Fibroblast of lung (primary cell): Measurements from ENCODE around the gene GSG1L. TPM values are rescaled to one million over a fixed set of nuclear protein-coding genes. Genes with fewer than 3 reads are reported as not detected.

Source experiments
- DNase-seq, 2 donors: peaks; one replicate each; pipeline versions ENCODE4 v3.0.0 to v3.0.0-alpha.2; 2010; ENCODE audit warnings: low read depth in 2 of 2
- H2AFZ ChIP-seq: 2 replicates; pipeline ENCODE4 v1.5.1; 2012; ENCODE audit warnings: low read length, control low read depth, inconsistent platforms
- H3K27ac ChIP-seq: 2 replicates; pipeline ENCODE4 v1.5.1; 2011; ENCODE audit warnings: low read length, control low read depth; ENCODE audit not compliant: insufficient read depth
- H3K27me3 ChIP-seq: 2 replicates; pipeline ENCODE4 v1.5.1; 2011; ENCODE audit warnings: mild to moderate bottlenecking, low read length; ENCODE audit not compliant: control insufficient read depth, insufficient read depth
- H3K36me3 ChIP-seq: 2 replicates; pipeline ENCODE4 v1.5.1; 2011; ENCODE audit warnings: low read length; ENCODE audit not compliant: control insufficient read depth, insufficient read depth
- H3K4me1 ChIP-seq: 2 replicates; pipeline ENCODE4 v1.5.1; 2011; ENCODE audit warnings: low read length; ENCODE audit not compliant: control insufficient read depth, insufficient read depth; ENCODE audit errors: extremely low read depth
- H3K4me2 ChIP-seq: 2 replicates; pipeline ENCODE4 v1.5.1; 2011; ENCODE audit warnings: low read length, control low read depth; ENCODE audit not compliant: insufficient read depth; ENCODE audit errors: extremely low read depth
- H3K4me3 ChIP-seq, 4 experiments: fragments of 200-600 bp in 1 of 4; sonication (generic) in 1 of 4; replicated peaks in 1 of 4; 2 replicates each; pipeline ENCODE4 v1.5.1; 2011 to 2016; ENCODE audit warnings: low read length in 4 of 4, low read depth in 3 of 4, mild to moderate bottlenecking in 3 of 4, control low read depth in 2 of 4, inconsistent platforms in 1 of 4, mixed read lengths in 1 of 4; ENCODE audit not compliant: insufficient read depth in 1 of 4; ENCODE audit errors: control extremely low read depth in 1 of 4
- H3K79me2 ChIP-seq: 2 replicates; pipeline ENCODE4 v1.5.1; 2012; ENCODE audit warnings: mild to moderate bottlenecking, low read length, inconsistent platforms; ENCODE audit not compliant: control insufficient read depth, insufficient read depth
- H3K9ac ChIP-seq: 2 replicates; pipeline ENCODE4 v1.5.1; 2011; ENCODE audit warnings: mild to moderate bottlenecking, low read length, control low read depth; ENCODE audit not compliant: insufficient read depth
- H3K9me3 ChIP-seq: 2 replicates; pipeline ENCODE4 v1.5.1; 2012; ENCODE audit warnings: low read depth, low read length; ENCODE audit not compliant: control insufficient read depth, insufficient read depth
- H4K20me1 ChIP-seq: 2 replicates; pipeline ENCODE4 v1.5.1; 2011; ENCODE audit warnings: low read length; ENCODE audit not compliant: control insufficient read depth, insufficient read depth; ENCODE audit errors: extremely low read depth
- CTCF ChIP-seq, 2 donors: IDR thresholded peaks in 1 of 2; conservative IDR thresholded peaks in 1 of 2; 1 replicate in 1 of 2; 2 replicates in 1 of 2; pipeline ENCODE4 v1.5.1; 2011 to 2012; ENCODE audit warnings: low read length in 2 of 2, control low read depth in 1 of 2, inconsistent platforms in 1 of 2, low read depth in 1 of 2, mild to moderate bottlenecking in 1 of 2
- EZH2 ChIP-seq: IDR thresholded peaks from 2 replicates; pipeline ENCODE4 v1.5.1; 2012; ENCODE audit warnings: low read length, control low read depth, mild to moderate bottlenecking; ENCODE audit errors: missing control alignments
- polyA plus RNA-seq, 2 donors: library from polyadenylated mRNA; depleted of rRNA in 1 of 2; stranded (reverse) in 1 of 2; unstranded in 1 of 2; fragments of >200 nt; gene quantifications; 2 replicates each; pipeline ENCODE4 v1.2.1, GENCODE V29; 2011 to 2012; ENCODE audit warnings: missing spikeins in 1 of 2
- total RNA-seq: library from RNA; depleted of rRNA; stranded (reverse); fragments of >200 nt; gene quantifications from 2 replicates; pipeline ENCODE4 v1.2.1, GENCODE V29; 2014

Gene GSG1L
- total and polyA plus RNA-seq, 2 donors (not counting 1 experiment from before 2014, with no cell fraction given) = not detected

- Histone ChIP-seq H3K9ac (no peak overlapping the region), H3K36me3 (no peaks in the 10 kb centered on the region), H3K9me3 (no peaks in the 10 kb centered on the region), H3K4me2 (no peak overlapping the region), H3K4me1 (no peaks in the 10 kb centered on the region), H2AFZ (no peak overlapping the region), H3K4me3 (no peak overlapping the region), H3K27ac (no peak overlapping the region), H4K20me1 (no peaks in the 10 kb centered on the region), H3K27me3 (no peaks in the 10 kb centered on the region), H3K79me2 (no peaks in the 10 kb centered on the region)
- TF ChIP-seq CTCF (conservative IDR thresholded peaks at IDR 0.05 in 1 of 2, IDR thresholded peaks at IDR 0.05 in 1 of 2; ENCODE audit: low read depth in 1 of 2, low read length in 2 of 2) = no peak
- no peak for TF ChIP-seq EZH2
- no peak for DNase-seq
Observed at GRCh38 chr16:28029387-28030002, 34.0 kb downstream of the GSG1L start.

- no peak overlapping the region for H3K4me3 ChIP-seq
- H3K9ac ChIP-seq = no peak overlapping the region
- no peaks in the 10 kb centered on the region for H3K4me1 ChIP-seq
- H4K20me1 ChIP-seq = no peaks in the 10 kb centered on the region
- no peaks in the 10 kb centered on the region for H3K9me3 ChIP-seq
- DNase-seq = no peak
- TF ChIP-seq EZH2 (no peak), CTCF (conservative IDR thresholded peaks at IDR 0.05 in 1 of 2, IDR thresholded peaks at IDR 0.05 in 1 of 2; ENCODE audit: low read depth in 1 of 2, low read length in 2 of 2) (no peak)
- no peak overlapping the region for H3K27ac ChIP-seq
- H3K36me3 ChIP-seq = no peaks in the 10 kb centered on the region
- no peak overlapping the region for H2AFZ ChIP-seq
- no peak overlapping the region for H3K4me2 ChIP-seq
- no peaks in the 10 kb centered on the region for H3K27me3 ChIP-seq
- H3K79me2 ChIP-seq = no peaks in the 10 kb centered on the region
Observed at GRCh38 chr16:28027055-28027454, 36.5 kb downstream of the GSG1L start.

GRCh38 chr16:28025631-28026030, 37.9 kb downstream of the GSG1L start:
- Histone ChIP-seq H3K4me3 (no peak overlapping the region), H2AFZ (no peak overlapping the region)
- TF ChIP-seq CTCF (conservative IDR thresholded peaks at IDR 0.05 in 1 of 2, IDR thresholded peaks at IDR 0.05 in 1 of 2; ENCODE audit: low read depth in 1 of 2, low read length in 2 of 2) (no peak), EZH2 (no peak)

More at GRCh38 chr16:28025631-28026030, 37.9 kb downstream of the GSG1L start:
- Histone ChIP-seq H3K27me3 (no peaks in the 10 kb centered on the region), H3K9me3 (no peaks in the 10 kb centered on the region), H4K20me1 (no peaks in the 10 kb centered on the region), H3K36me3 (no peaks in the 10 kb centered on the region), H3K4me1 (no peaks in the 10 kb centered on the region), H3K4me2 (no peak overlapping the region), H3K27ac (no peak overlapping the region), H3K9ac (no peak overlapping the region), H3K79me2 (no peaks in the 10 kb centered on the region)
- no peak for DNase-seq
